A673 (cell line): ENCODE results near the gene CRY1. TPM values are rescaled to one million over a fixed set of nuclear protein-coding genes. Genes with fewer than 3 reads are reported as not detected.

Source experiments
- Bru-seq: library from RNA; stranded (reverse); fragments of 400-500 nt; gene quantifications from one replicate; lab custom pipeline; 2021; lab: Mats Ljungman, UMichigan
- BruChase-seq, 2 experiments: library from RNA; stranded (reverse); fragments of 400-500 nt; gene quantifications; one replicate each; lab custom pipeline; 2021; lab: Mats Ljungman, UMichigan
- BruUV-seq: library from RNA; stranded (reverse); fragments of 400-500 nt; replicated peaks from 2 replicates; lab custom pipeline; 2021; lab: Mats Ljungman, UMichigan
- CTCF ChIA-PET: fragments of 300-600 bp; sonication (Branson Sonifier 250); formaldehyde crosslinking; loops from one replicate; lab custom pipeline; 2022; ENCODE audit warnings: antibody characterized with exemption; lab: Charles Lee
- POLR2A ChIA-PET: fragments of 300-600 bp; sonication (Branson Sonifier 250); formaldehyde crosslinking; loops from one replicate; lab custom pipeline; 2022; ENCODE audit warnings: antibody characterized with exemption; ENCODE audit not compliant: low non-redundant PET; lab: Charles Lee
- DNase-seq: peaks from one replicate; pipeline ENCODE4 v3.0.0-alpha.2; 2015; ENCODE audit warnings: low spot score
- H3K27ac ChIP-seq: fragments of 200-600 bp; sonication (generic); 2 replicates; pipeline ENCODE4 v1.5.1; 2016; ENCODE audit warnings: mixed run types, low read depth, mild to moderate bottlenecking, mixed read lengths, antibody characterized with exemption, low read length; ENCODE audit not compliant: poor library complexity, severe bottlenecking
- H3K27me3 ChIP-seq: fragments of 200-600 bp; sonication (generic); replicated peaks from 2 replicates; pipeline ENCODE4 v1.6.1; 2017; ENCODE audit warnings: mixed run types, low read depth, mild to moderate bottlenecking, mixed read lengths, antibody characterized with exemption, low read length; ENCODE audit not compliant: insufficient read depth, poor library complexity
- H3K36me3 ChIP-seq: fragments of 200-600 bp; sonication (generic); 2 replicates; pipeline ENCODE4 v1.6.1; 2016; ENCODE audit warnings: mixed run types, mild to moderate bottlenecking, mixed read lengths, antibody characterized with exemption, low read length; ENCODE audit not compliant: insufficient read depth, poor library complexity, severe bottlenecking
- H3K4me1 ChIP-seq: fragments of 200-600 bp; sonication (generic); 2 replicates; pipeline ENCODE4 v1.6.1; 2017; ENCODE audit warnings: mixed run types, mild to moderate bottlenecking, mixed read lengths, antibody characterized with exemption, low read length; ENCODE audit not compliant: insufficient read depth, poor library complexity, severe bottlenecking
- H3K4me3 ChIP-seq: fragments of 200-600 bp; sonication (generic); 2 replicates; pipeline ENCODE4 v1.5.1; 2016; ENCODE audit warnings: low read depth, mixed run types, mild to moderate bottlenecking, mixed read lengths, low read length; ENCODE audit not compliant: poor library complexity, severe bottlenecking
- H3K9me3 ChIP-seq: fragments of 200-600 bp; sonication (generic); 2 replicates; pipeline ENCODE4 v1.6.1; 2016; ENCODE audit warnings: mixed run types, low read depth, mild to moderate bottlenecking, mixed read lengths, antibody characterized with exemption, low read length; ENCODE audit not compliant: poor library complexity, severe bottlenecking
- EZH2 ChIP-seq: fragments of 200-600 bp; sonication (generic); IDR thresholded peaks from 2 replicates; pipeline ENCODE4 v1.6.1; 2017; ENCODE audit warnings: borderline replicate concordance, low read depth, mild to moderate bottlenecking, mixed read lengths, antibody characterized with exemption, low read length; ENCODE audit not compliant: poor library complexity, severe bottlenecking
- intact Hi-C: fragments of 100-400 bp; cut with micrococcal nuclease; formaldehyde crosslinking; loops from one replicate; pipeline ENCODE4 v1.10.0; 2022; ENCODE audit not compliant: unreplicated experiment
- long read RNA-seq: library from polyadenylated mRNA; stranded (forward); transcript quantifications from one replicate; pipeline ENCODE4 v2.0.0, GENCODE V29; 2022
- total RNA-seq: library from RNA; stranded (reverse); gene quantifications from 2 replicates; pipeline ENCODE4 v1.2.3, GENCODE V29; 2021
- TF ChIP-seq, protein P1 (sequence below): fragments of 300-800, 200-600 bp; sonication (generic); conservative IDR thresholded peaks from 2 replicates; pipeline ENCODE4 v1.5.1; 2017; ENCODE audit warnings: low read depth, mild to moderate bottlenecking, antibody characterized with exemption, low read length, moderate library complexity, mixed read lengths

CRY1 gene
- total RNA-seq (33.6 and 41.0 TPM in 2 replicates), Bru-seq, nascent RNA (percentile 77 among the genes with signal in this experiment), BruChase-seq, experiment 1, labeled RNA remaining after a 2-hour chase (percentile 69 among the genes with signal in this experiment), BruChase-seq, experiment 2, labeled RNA remaining after a 6-hour chase (percentile 73 among the genes with signal in this experiment)
- long read RNA-seq, transcript CRY1-201 (13 exons, 3,267 nt): major isoform, 98 of 130 reads
- long read RNA-seq, partial matches to known transcripts: 20 of 130 reads
- long read RNA-seq, other reads (novel, unspliced or antisense): 12 of 130 reads

DNA sequence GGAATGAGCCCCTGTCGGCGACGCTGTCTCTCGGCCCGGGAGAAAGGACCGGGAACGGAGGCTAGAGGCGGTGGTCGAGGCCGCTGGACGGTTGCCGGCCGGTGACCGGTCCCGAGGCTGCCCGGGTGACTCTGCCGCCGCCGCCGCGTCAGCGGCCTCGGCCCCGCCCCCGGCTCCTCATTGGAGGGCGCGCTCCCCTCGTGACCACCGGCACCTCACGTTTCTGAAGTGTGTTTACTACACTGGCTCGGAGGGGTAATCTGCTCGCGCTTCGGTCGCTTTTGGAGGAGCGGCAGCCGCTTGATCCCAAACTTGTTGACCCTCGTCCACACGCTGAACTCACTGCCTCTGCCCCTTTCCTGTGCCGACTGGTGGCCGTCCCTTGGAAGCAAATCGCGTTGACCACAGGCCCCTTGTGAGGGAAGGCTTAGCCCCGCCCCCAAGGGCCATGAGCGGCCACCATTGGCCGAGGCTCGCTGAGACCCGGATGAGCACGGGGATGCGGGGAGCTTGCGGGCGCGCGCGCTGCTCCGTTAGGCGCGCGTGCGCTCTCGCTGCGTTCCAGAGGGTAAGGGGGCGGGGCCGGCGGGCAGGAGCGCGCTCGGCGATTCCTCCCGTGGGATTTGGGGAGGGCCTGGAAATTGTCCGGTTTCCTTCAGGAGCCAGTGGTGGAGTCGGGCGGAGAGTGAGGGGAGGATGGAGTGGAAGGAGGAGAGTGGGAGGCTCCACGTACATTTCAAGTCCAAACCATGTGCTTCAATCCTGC is at the start of gene CRY1:
Gene CRY1 (minus strand): TSS at position 133 of the 766 bp plus-strand sequence. CDS start 588 bp downstream, outside the sequence.
- POLR2A ChIA-PET: no interaction called here
- Histone ChIP-seq H3K9me3 (no peaks in the 10 kb centered on the region), H3K36me3 (no peaks in the 10 kb centered on the region), H3K4me1 (peaks cover 9% of the 10 kb centered on the region), H3K27ac (peak within 1 kb of the TSS; percentile 90), H3K27me3 (no peaks in the 10 kb centered on the region), H3K4me3 (peak within 1 kb of the TSS; percentile 64)
- CTCF ChIA-PET: interaction anchor here (1.9 kb wide), 1 partner anchor 12 kb away, joined by 7 read pairs; no protein-coding TSS in a partner anchor
- intact Hi-C loops: no loop called here
- BruUV-seq: no TSS peak
- TF ChIP-seq EZH2: no peak
- TF ChIP-seq, protein P1, sequence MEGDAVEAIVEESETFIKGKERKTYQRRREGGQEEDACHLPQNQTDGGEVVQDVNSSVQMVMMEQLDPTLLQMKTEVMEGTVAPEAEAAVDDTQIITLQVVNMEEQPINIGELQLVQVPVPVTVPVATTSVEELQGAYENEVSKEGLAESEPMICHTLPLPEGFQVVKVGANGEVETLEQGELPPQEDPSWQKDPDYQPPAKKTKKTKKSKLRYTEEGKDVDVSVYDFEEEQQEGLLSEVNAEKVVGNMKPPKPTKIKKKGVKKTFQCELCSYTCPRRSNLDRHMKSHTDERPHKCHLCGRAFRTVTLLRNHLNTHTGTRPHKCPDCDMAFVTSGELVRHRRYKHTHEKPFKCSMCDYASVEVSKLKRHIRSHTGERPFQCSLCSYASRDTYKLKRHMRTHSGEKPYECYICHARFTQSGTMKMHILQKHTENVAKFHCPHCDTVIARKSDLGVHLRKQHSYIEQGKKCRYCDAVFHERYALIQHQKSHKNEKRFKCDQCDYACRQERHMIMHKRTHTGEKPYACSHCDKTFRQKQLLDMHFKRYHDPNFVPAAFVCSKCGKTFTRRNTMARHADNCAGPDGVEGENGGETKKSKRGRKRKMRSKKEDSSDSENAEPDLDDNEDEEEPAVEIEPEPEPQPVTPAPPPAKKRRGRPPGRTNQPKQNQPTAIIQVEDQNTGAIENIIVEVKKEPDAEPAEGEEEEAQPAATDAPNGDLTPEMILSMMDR: no peak
- DNase-seq: peak; percentile 98

DNA sequence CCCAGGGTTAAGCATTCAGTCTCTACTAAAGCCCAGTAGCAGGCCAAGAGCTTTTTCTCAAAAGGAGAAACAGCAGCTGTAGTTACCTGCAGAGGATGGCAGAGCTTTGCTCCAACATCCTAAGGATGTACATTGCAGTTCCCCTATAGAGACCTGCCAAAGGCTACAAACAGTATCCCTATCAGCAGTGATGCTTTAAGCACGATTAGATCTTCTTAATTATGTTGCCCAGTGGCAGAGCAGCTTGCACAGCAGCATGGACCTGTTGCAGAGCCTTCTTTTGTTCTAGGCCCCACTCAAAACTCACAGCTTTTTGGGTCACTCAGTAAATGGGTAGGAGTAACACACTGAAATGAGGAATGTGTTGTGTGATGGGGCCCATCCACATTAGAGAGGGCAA is 46.4 kb upstream of the CRY1 start:
- Histone ChIP-seq H3K27me3 (no peaks in the 10 kb centered on the region), H3K36me3 (no peaks in the 10 kb centered on the region), H3K4me3 (no peak overlapping the region), H3K4me1 (no peaks in the 10 kb centered on the region), H3K27ac (no peak overlapping the region), H3K9me3 (no peaks in the 10 kb centered on the region)
- BruUV-seq: no TSS peak
- POLR2A ChIA-PET: no interaction called here
- CTCF ChIA-PET: no interaction called here
- no peak for TF ChIP-seq EZH2
- TF ChIP-seq, protein P1: no peak
- DNase-seq: no peak
- intact Hi-C loops: no loop called here

DNA sequence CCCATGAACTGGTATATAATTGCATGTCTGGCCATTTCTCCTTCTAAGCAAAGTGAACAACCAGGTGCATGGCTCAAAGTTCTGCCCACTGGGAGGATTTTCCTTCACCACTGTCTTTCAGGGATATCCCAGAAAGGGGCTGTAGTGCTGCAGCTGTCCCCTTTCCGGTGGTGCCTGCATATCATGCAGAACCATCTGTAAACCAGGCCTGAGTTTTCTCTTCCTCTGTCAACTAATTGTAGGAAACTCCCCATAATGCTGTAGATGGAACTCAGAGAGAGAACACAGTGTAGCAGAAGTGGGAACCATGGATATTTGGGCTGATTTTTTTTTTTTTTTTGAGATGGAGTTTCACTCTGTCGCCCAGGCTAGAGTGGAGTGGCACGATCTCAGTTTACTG is 45.6 kb upstream of the CRY1 start:
- no peak for DNase-seq
- intact Hi-C loops: no loop called here
- H3K27me3 ChIP-seq: no peaks in the 10 kb centered on the region
- H3K36me3 ChIP-seq: no peaks in the 10 kb centered on the region
- H3K4me3 ChIP-seq: no peak overlapping the region
- ChIA-PET CTCF (no interaction called here), POLR2A (no interaction called here)
- BruUV-seq: no TSS peak
- no peak overlapping the region for H3K27ac ChIP-seq
- H3K4me1 ChIP-seq: no peaks in the 10 kb centered on the region
- no peaks in the 10 kb centered on the region for H3K9me3 ChIP-seq
- no peak for TF ChIP-seq EZH2
- TF ChIP-seq, protein P1: no peak
